Ammon's horn (tissue), 1 donor: ENCODE measurements around the gene CLCN2.

ENCODE experiments used
- DNase-seq: peaks from one replicate; pipeline ENCODE4 v3.0.0-alpha.2; 2016; ENCODE audit warnings: low spot score

Gene CLCN2

DNA sequence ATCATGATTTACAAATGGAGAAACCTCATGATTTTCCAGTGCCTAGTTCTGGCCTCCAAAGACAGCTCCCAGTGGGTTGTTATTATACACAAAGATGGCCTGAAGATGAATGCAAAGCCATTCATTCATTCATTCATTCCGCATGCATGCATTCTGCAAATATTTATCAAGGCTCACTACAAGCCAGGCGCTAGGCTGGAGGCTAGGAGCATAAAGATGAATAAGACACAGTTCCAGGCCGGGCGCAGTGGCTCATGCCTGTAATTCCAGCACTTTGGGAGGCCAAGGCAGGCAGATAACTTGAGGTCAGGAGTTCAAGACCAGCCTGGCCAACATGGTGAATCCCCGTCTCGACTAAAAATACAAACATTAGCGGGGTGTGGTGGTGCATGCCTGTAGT lies 64.8 kb downstream of the CLCN2 start:
- DNase-seq: no peak
